Right atrium auricular region (tissue), 2 donors: ENCODE measurements around the gene NABP1. TPM values are rescaled to one million over a fixed set of nuclear protein-coding genes. Genes with fewer than 3 reads are reported as not detected.

Source experiments
- DNase-seq: peaks from one replicate; pipeline ENCODE4 v3.0.0-alpha.2; 2019; ENCODE audit warnings: low spot score
- H3K27ac ChIP-seq, 2 donors: fragments of 200-600 bp; sonication (generic); 1 replicate in 1 of 2; 2 replicates in 1 of 2; pipeline ENCODE4 v1.5.1; 2016 to 2019
- H3K27me3 ChIP-seq, 2 donors: fragments of 200-600 bp; sonication (generic); one replicate each; pipeline versions ENCODE4 v1.5.1 to v1.6.0; 2017 to 2019
- H3K36me3 ChIP-seq: fragments of 200-600 bp; sonication (generic); one replicate; pipeline ENCODE4 v1.5.1; 2016
- H3K4me1 ChIP-seq, 2 donors: fragments of 200-600 bp; sonication (generic); one replicate each; pipeline versions ENCODE4 v1.5.1 to v1.6.0; 2017 to 2019
- H3K4me3 ChIP-seq, 2 donors: fragments of 200-600 bp; sonication (generic); 1 replicate in 1 of 2; 2 replicates in 1 of 2; pipeline ENCODE4 v1.5.1; 2017 to 2019; ENCODE audit warnings: mild to moderate bottlenecking in 1 of 2, moderate library complexity in 1 of 2
- H3K9me3 ChIP-seq, 2 donors: fragments of 200-600 bp; sonication (generic); one replicate each; pipeline ENCODE4 v1.5.1; 2019
- CTCF ChIP-seq, 2 donors: fragments of 200-600 bp; sonication (generic); IDR thresholded peaks; one replicate each; pipeline ENCODE4 v1.5.1; 2019; ENCODE audit warnings: antibody characterized with exemption in 2 of 2
- total RNA-seq, 2 donors: library from RNA; depleted of rRNA; stranded (reverse); fragments of >200 nt; gene quantifications; one replicate each; pipeline ENCODE4 v1.1.0, GENCODE V29; 2016

The NABP1 gene
- total RNA-seq, 2 donors from 2014 or later, result 2.2 to 6.0 TPM

- H3K36me3 ChIP-seq, result no peaks in the 10 kb centered on the region
- no peaks in the 10 kb centered on the region for H3K9me3 ChIP-seq
- no peak for DNase-seq
- no peak for TF ChIP-seq CTCF (IDR thresholded peaks at IDR 0.05)
- no peak overlapping the region for H3K4me3 ChIP-seq
- H3K27ac ChIP-seq, result no peak overlapping the region
- H3K4me1 ChIP-seq, result no peaks in the 10 kb centered on the region
- no peaks in the 10 kb centered on the region for H3K27me3 ChIP-seq
These were observed 51.1 kb downstream of the NABP1 start for GRCh38 chr2:191728750-191729624.

GRCh38 chr2:191730263-191730662 lies 52.3 kb downstream of the NABP1 start:
- no peaks in the 10 kb centered on the region for H3K4me1 ChIP-seq
- no peaks in the 10 kb centered on the region for H3K27me3 ChIP-seq
- DNase-seq, result no peak
- TF ChIP-seq CTCF (IDR thresholded peaks at IDR 0.05), result no peak
- H3K9me3 ChIP-seq, result no peaks in the 10 kb centered on the region
- H3K4me3 ChIP-seq, result no peak overlapping the region
- H3K27ac ChIP-seq, result no peak overlapping the region
- no peaks in the 10 kb centered on the region for H3K36me3 ChIP-seq

Other genes with a start within 250 kb of the NABP1 start
- gene CAVIN2, start 169.0 kb downstream of the NABP1 start, total RNA-seq, result 100 to 1,000 TPM; 118 to 263 TPM